HCT116 (cell line): Measurements from ENCODE around the gene SELENOS. TPM values are rescaled to one million over a fixed set of nuclear protein-coding genes. Genes with fewer than 3 reads are reported as not detected.

Source experiments
- ATAC-seq: fragments of 200-7000 bp; cut with Tn5 transposase; 2 replicates; pipeline ENCODE4 v1.9.1; 2020; ENCODE audit warnings: mild to moderate bottlenecking, moderate library complexity
- BruUV-seq: library from RNA; stranded (reverse); fragments of 400-500 nt; replicated peaks from 2 replicates; lab custom pipeline; 2021; lab: Mats Ljungman, UMichigan
- CTCF ChIA-PET: fragments of 300-600 bp; sonication (Branson Sonifier 250); formaldehyde crosslinking; loops from one replicate; lab custom pipeline; 2021; ENCODE audit warnings: antibody characterized with exemption; lab: Charles Lee
- POLR2A ChIA-PET: fragments of 300-600, 350-600 bp; sonication (Branson Sonifier 250); formaldehyde crosslinking; loops from one replicate; lab custom pipeline; 2021; ENCODE audit warnings: antibody characterized with exemption; lab: Charles Lee
- RAD21 ChIA-PET, 2 experiments: fragments of 300-600 bp; sonication (Branson Sonifier 250); formaldehyde crosslinking; loops; one replicate each; lab custom pipeline; 2023; ENCODE audit warnings: low total read pairs in 2 of 2; ENCODE audit not compliant: uncharacterized antibody in 2 of 2, unreplicated experiment in 2 of 2, low non-redundant PET in 1 of 2; lab: Charles Lee
- DNase-seq: peaks from one replicate; pipeline ENCODE4 v3.0.0-alpha.2; 2010; ENCODE audit warnings: low read depth, low spot score
- H2AFZ ChIP-seq: fragments of 200-600 bp; shearing (Covaris generic), sonication (generic); 2 replicates; pipeline ENCODE4 v1.6.1; 2017; ENCODE audit warnings: low read depth, mixed run types, mixed read lengths, antibody characterized with exemption, low read length; ENCODE audit not compliant: poor library complexity, severe bottlenecking
- H3K27ac ChIP-seq: 2 replicates; pipeline ENCODE4 v1.5.1; 2012; ENCODE audit warnings: low read depth, low read length
- H3K27me3 ChIP-seq: fragments of 200-600 bp; sonication (generic); 2 replicates; pipeline ENCODE4 v1.6.1; 2016; ENCODE audit warnings: mixed run types, low read length, mixed read lengths; ENCODE audit not compliant: insufficient read depth
- H3K36me3 ChIP-seq, 2 experiments: fragments of 200-500 bp in 1 of 2; fragments of 200-600 bp in 1 of 2; sonication (Bioruptor generic) in 1 of 2; sonication (generic) in 1 of 2; 2 replicates each; pipeline versions ENCODE4 v1.5.1 to v1.6.1; 2014 to 2016; ENCODE audit warnings: low read length in 2 of 2, inconsistent platforms in 1 of 2, mixed read lengths in 1 of 2, mixed run types in 1 of 2; ENCODE audit not compliant: insufficient read depth in 2 of 2, control insufficient read depth in 1 of 2
- H3K4me1 ChIP-seq, 2 experiments: fragments of 200-600 bp in 1 of 2; sonication (generic) in 1 of 2; 2 replicates each; pipeline versions ENCODE4 v1.5.1 to v1.6.1; 2012 to 2017; ENCODE audit warnings: low read length in 2 of 2, inconsistent platforms in 1 of 2, mild to moderate bottlenecking in 1 of 2, mixed read lengths in 1 of 2, mixed run types in 1 of 2, moderate library complexity in 1 of 2; ENCODE audit not compliant: insufficient read depth in 2 of 2, control insufficient read depth in 1 of 2
- H3K4me2 ChIP-seq: fragments of 200-600 bp; sonication (generic); 2 replicates; pipeline ENCODE4 v1.6.1; 2017; ENCODE audit warnings: mixed run types, low read length, mixed read lengths
- H3K4me3 ChIP-seq, 2 experiments: fragments of 200-600 bp in 1 of 2; sonication (generic) in 1 of 2; replicated peaks in 1 of 2; 2 replicates each; pipeline ENCODE4 v1.5.1; 2011 to 2016; ENCODE audit warnings: low read length in 2 of 2, control low read depth in 1 of 2, low read depth in 1 of 2, mild to moderate bottlenecking in 1 of 2, mixed read lengths in 1 of 2, mixed run types in 1 of 2
- H3K79me2 ChIP-seq: fragments of 200-600 bp; sonication (generic); 2 replicates; pipeline ENCODE4 v1.6.1; 2017; ENCODE audit warnings: mild to moderate bottlenecking, mixed run types, low read length, moderate library complexity, mixed read lengths; ENCODE audit not compliant: insufficient read depth
- H3K9ac ChIP-seq: fragments of 200-600 bp; sonication (generic); 2 replicates; pipeline ENCODE4 v1.6.1; 2016; ENCODE audit warnings: low read length, mixed read lengths
- H3K9me2 ChIP-seq: fragments of 200-600 bp; sonication (generic), shearing (Covaris generic); 2 replicates; pipeline ENCODE4 v1.6.1; 2017; ENCODE audit warnings: mixed run types, mild to moderate bottlenecking, moderate library complexity; ENCODE audit not compliant: insufficient read depth
- H3K9me3 ChIP-seq, 2 experiments: fragments of 200-500 bp in 1 of 2; fragments of 200-600 bp in 1 of 2; sonication (Bioruptor generic) in 1 of 2; sonication (generic) in 1 of 2; 2 replicates each; pipeline ENCODE4 v1.6.1; 2014 to 2017; ENCODE audit warnings: low read length in 2 of 2, mixed read lengths in 2 of 2, inconsistent platforms in 1 of 2, low read depth in 1 of 2, mild to moderate bottlenecking in 1 of 2, mixed run types in 1 of 2, moderate library complexity in 1 of 2; ENCODE audit not compliant: control insufficient read depth in 1 of 2, insufficient read depth in 1 of 2
- H4K20me1 ChIP-seq: fragments of 200-600 bp; sonication (generic), shearing (Covaris generic); 2 replicates; pipeline ENCODE4 v1.6.1; 2017; ENCODE audit warnings: mixed run types, mild to moderate bottlenecking, moderate library complexity; ENCODE audit not compliant: insufficient read depth
- CBX3 ChIP-seq: IDR thresholded peaks from 2 replicates; pipeline ENCODE4 v1.6.1; 2012; ENCODE audit warnings: low read depth
- EGR1 ChIP-seq: IDR thresholded peaks from 2 replicates; pipeline ENCODE4 v1.6.1; 2012; ENCODE audit warnings: low read depth
- ELF1 ChIP-seq: IDR thresholded peaks from 2 replicates; pipeline ENCODE4 v1.6.1; 2012; ENCODE audit warnings: low read depth, borderline replicate concordance
- FOSL1 ChIP-seq: IDR thresholded peaks from 2 replicates; pipeline ENCODE4 v1.6.1; 2012; ENCODE audit warnings: low read depth
- JUND ChIP-seq: IDR thresholded peaks from 2 replicates; pipeline ENCODE4 v1.6.1; 2012
- SIN3A ChIP-seq: IDR thresholded peaks from 2 replicates; pipeline ENCODE4 v1.6.1; 2012; ENCODE audit warnings: low read depth
- SRF ChIP-seq: IDR thresholded peaks from 2 replicates; pipeline ENCODE4 v1.6.1; 2012; ENCODE audit warnings: low read depth
- TCF7L2 ChIP-seq: IDR thresholded peaks from 2 replicates; pipeline ENCODE4 v1.7.0; 2011; ENCODE audit warnings: borderline replicate concordance, inconsistent platforms; ENCODE audit not compliant: insufficient read depth, insufficient read length; ENCODE audit errors: extremely low read depth
- intact Hi-C: fragments of 100-400 bp; cut with micrococcal nuclease; formaldehyde crosslinking; loops from 2 replicates; pipeline ENCODE4 v1.10.0; 2022
- total RNA-seq: library from RNA; stranded (reverse); gene quantifications from one replicate; pipeline ENCODE4 v1.2.1, GENCODE V29; 2021; ENCODE audit not compliant: unreplicated experiment
- TF ChIP-seq, protein P1 (sequence below): IDR thresholded peaks from 2 replicates; pipeline ENCODE4 v1.6.1; 2012
- TF ChIP-seq, protein P2 (sequence below): IDR thresholded peaks from 2 replicates; pipeline ENCODE4 v1.6.1; 2012; ENCODE audit warnings: low read depth

The SELENOS gene
- total RNA-seq, 1 experiment from 2014 or later: 45.6 TPM

DNA sequence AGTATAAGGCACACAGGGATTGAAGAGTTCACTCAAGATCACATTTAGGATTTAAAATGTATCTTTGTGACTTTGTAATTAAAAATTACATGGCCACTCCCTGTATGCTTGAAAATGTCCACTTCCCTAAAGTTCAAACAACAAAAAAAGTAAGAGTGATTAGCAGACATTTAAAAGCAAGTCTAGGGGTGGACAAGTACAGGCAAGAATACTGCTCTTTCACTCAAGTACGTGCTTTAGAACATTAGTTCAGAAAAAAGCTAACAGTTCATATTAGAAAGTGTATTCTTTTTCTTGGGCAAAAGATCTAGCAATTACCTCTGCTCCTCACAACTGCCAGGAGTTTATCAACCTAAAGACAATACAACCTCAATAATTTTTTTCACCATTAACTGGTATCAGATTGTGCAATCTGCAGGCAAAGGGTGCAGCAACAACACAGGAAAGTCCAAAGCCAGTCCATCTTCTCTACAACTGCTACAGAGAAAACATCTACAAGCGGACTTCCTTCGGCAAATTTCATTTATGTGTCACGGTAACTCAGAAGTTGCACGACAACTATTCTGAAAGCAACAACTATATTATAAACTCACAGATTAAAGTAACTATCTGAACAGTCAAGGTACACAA lies 43.5 kb downstream of the SELENOS start:
- intact Hi-C loops: no loop called here
- TF ChIP-seq SIN3A (no peak), JUND (no peak), FOSL1 (no peak), ELF1 (no peak), TCF7L2 (no peak), EGR1 (no peak), CBX3 (no peak), SRF (no peak)
- TF ChIP-seq, protein P1, sequence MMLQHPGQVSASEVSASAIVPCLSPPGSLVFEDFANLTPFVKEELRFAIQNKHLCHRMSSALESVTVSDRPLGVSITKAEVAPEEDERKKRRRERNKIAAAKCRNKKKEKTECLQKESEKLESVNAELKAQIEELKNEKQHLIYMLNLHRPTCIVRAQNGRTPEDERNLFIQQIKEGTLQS: no peak
- TF ChIP-seq, protein P2, sequence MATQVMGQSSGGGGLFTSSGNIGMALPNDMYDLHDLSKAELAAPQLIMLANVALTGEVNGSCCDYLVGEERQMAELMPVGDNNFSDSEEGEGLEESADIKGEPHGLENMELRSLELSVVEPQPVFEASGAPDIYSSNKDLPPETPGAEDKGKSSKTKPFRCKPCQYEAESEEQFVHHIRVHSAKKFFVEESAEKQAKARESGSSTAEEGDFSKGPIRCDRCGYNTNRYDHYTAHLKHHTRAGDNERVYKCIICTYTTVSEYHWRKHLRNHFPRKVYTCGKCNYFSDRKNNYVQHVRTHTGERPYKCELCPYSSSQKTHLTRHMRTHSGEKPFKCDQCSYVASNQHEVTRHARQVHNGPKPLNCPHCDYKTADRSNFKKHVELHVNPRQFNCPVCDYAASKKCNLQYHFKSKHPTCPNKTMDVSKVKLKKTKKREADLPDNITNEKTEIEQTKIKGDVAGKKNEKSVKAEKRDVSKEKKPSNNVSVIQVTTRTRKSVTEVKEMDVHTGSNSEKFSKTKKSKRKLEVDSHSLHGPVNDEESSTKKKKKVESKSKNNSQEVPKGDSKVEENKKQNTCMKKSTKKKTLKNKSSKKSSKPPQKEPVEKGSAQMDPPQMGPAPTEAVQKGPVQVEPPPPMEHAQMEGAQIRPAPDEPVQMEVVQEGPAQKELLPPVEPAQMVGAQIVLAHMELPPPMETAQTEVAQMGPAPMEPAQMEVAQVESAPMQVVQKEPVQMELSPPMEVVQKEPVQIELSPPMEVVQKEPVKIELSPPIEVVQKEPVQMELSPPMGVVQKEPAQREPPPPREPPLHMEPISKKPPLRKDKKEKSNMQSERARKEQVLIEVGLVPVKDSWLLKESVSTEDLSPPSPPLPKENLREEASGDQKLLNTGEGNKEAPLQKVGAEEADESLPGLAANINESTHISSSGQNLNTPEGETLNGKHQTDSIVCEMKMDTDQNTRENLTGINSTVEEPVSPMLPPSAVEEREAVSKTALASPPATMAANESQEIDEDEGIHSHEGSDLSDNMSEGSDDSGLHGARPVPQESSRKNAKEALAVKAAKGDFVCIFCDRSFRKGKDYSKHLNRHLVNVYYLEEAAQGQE: no peak
- Histone ChIP-seq H3K4me1 (no peaks in the 10 kb centered on the region), H3K27ac (no peak overlapping the region), H3K9ac (no peak overlapping the region), H3K4me2 (no peak overlapping the region), H3K79me2 (peaks cover 96% of the 10 kb centered on the region), H3K9me2 (no peaks in the 10 kb centered on the region; the same call in 1 of the 2 replicates), H3K27me3 (no peaks in the 10 kb centered on the region), H3K9me3 (no peaks in the 10 kb centered on the region), H4K20me1 (peaks cover 13% of the 10 kb centered on the region; the same call in 1 of the 2 replicates), H3K4me3 (no peak overlapping the region), H2AFZ (no peak overlapping the region), H3K36me3 (peaks cover 10 to 12% of the 10 kb centered on the region in 2 experiments; a peak in 3 of 4 replicates)
- no peak for DNase-seq
- ATAC-seq: no peak
- RAD21 ChIA-PET: no interaction called here
- CTCF ChIA-PET: no interaction called here
- POLR2A ChIA-PET: no interaction called here
- no TSS peak for BruUV-seq
